Inflammatory macrophage (primary cell): ENCODE measurements around the gene GUCY1A1.
A peak's percentile ranks its signal among the peaks of the same experiment; 100 is the strongest.

Experiments
- DNase-seq, 2 donors: peaks; one replicate each; pipeline ENCODE4 v3.0.0-alpha.2; 2020 to 2022

GUCY1A1 gene

GRCh38 chr4:155660436-155660835 is 6.2 kb upstream of the GUCY1A1 start:
- no peak for DNase-seq

- no peak for DNase-seq
These were observed 1.6 kb upstream of the GUCY1A1 start for GRCh38 chr4:155665054-155665453.

GRCh38 chr4:155667222-155667567 is 547 bp downstream of the GUCY1A1 start:
- DNase-seq: peak in 1 of 2 donors; percentile 30

DNA sequence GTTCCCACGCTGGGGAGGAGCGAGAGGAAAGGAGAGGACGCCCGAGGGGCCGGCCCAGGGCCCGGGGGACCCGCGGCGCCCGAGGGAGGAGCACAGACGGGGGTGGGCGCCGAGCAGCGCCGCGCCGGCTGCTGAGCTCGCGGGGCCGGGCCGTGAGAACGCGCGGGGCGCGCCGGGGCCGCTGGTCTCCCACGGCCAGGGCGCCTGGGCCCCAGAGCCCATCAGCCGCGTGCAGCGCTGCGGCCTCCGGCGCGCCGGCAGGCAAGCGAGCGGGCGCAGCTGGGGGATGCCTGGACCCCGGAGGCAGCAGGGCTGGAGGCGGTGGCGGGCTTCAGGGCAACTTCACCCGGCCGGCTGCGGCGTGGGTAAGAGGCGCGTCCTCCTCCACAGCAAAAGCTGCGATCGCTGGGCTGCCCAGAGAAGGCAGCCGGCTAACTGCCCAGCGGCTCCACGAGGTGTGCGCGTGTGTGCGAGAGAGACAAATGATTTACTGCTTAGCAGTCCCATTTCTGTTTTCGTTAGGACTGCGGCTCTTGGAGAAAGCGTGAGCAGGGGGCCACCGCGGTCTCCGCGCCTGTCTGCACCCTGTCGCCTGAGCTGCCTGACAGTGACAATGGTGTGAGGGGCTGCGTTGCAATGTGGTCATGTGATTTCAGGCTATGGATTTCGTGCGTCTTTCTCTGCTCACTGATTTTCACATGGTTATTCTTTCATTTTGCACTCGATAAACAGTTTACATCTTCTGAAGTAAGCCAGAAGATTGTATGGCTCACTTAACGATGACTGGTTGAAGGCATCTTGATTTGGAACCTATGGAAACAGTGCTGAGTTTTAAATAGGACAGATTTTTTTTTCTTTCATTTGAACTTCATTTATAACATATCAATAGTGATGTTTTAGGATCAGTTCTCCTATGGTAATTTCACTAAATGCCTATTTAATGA is 1.2 kb downstream of the GUCY1A1 start:
- peak in 1 of 2 donors; percentile 43 for DNase-seq

DNA sequence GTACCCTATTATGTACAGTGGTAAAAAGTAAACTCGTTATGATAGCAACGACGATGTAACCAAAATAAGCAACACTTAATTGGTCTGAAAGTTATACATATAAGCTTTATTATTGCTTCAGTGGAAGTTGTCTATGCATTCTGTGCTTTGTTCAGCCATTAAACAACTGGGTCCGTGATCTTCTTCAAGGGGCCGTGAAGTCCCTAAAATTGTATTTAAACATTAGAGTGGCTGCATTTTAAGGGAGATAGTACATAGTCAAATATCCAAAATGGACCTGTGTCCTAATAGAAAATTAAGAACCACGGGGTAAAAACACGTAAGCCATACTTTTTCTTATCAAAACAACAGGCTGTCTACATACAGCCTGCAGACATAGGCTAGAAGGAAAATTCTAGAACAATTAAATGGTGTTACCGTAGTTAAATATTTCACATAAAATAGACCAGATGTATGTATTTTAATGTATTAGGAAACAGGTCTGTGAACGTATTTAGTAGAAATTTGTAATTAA is 2.1 kb downstream of the GUCY1A1 start:
- no peak for DNase-seq

GRCh38 chr4:155672342-155672741 is 5.7 kb downstream of the GUCY1A1 start:
- no peak for DNase-seq

DNA sequence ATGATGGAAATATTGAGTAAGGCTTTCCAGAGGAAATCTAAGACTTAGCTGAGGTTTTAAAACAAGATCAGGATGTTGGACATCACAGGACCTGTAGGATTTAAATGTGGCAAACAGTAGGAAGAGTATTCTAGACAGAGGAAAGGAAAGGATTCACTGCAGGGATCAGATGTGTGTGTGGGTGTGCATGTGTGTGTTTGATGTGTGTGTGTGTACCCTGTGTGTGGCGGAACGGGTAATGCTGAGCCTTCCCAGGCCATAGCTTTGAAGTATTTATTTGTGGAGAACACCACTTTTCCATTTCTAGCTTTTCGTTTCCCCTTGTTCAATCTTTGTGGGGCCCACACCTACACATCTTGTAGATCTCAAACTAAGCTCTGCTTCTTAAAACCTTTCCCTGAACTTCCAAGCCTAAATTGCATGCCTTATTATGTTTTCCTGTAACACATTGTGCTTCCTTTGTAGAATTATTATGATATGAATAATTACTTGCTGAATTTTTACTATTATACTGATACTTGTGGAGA is 6.9 kb downstream of the GUCY1A1 start:
- DNase-seq: no peak

DNA sequence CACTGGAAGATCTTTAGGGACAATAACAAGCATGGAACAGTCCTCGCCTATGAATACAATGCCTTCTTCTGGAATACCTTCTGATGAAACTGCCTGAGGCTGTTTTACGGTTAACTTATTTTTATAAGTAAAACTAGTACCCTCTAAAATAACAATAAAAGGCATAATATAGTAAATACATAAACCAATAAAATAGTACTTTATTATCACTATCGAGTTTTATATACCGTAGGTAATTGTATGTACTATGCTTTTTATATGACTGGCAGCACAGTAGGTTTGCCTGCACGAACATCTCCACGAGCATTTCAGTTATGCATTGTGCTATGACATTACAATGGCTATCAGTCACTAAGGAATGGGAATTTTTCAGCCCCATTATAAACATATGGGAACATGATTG is 8.0 kb downstream of the GUCY1A1 start:
- DNase-seq: no peak

DNA sequence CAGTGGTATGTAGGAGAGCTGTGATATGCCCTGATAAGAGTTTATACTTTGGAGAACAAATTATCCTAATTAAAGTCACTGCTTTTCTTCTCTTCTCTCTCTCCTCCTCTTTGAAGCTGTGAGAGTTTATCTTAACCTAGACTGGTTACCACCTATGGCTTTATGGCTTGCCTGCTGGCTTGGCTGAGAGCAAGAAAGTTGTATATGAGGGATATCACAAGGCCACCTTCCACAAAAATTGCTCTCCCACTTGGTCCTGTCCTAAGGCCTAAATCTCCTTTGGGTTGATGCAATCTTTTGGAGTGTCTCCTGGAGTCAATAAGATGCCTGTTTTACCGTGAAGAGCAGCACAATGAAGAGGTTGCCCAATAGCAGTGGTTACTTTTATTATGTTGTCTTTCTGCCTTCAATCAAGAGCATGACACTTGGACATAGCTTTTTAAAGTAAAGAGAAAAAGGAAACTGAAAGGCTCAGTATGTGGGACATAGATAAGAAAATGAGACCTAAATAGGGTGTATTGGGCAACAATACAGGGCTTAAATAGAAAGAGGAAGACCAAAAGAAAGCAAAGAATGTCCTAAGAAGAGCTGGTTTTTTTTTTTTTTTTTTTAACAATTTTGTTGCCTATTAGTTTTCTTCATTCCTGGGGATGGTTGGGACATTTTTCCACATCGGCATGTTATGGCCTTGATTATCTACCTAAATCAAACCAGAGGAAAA is 9.2 kb downstream of the GUCY1A1 start:
- DNase-seq: peak; percentile 48 to 84

GRCh38 chr4:155676430-155676825 is 9.8 kb downstream of the GUCY1A1 start:
- no peak for DNase-seq

GRCh38 chr4:155678011-155678410 is 11.4 kb downstream of the GUCY1A1 start:
- DNase-seq: no peak

DNA sequence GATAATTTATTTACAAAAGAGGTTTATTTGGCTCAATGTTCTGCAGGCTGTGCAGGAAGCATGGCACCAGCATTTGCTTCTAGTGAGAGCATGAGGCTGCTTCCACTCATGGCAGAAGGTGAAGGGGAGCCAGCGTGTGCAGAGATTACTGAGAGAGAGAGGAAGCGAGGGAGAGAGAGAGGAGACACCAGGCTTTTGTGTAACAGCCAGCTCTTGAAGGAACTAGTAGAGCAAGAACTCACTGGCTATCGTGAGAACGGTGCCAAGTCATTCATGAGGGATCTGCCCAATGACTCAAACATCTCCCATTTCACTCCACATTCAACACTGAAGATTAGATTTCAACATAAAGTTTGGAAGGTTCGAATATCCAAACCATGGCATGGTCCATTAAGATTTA is 12.7 kb downstream of the GUCY1A1 start:
- DNase-seq: peak; percentile 55 to 64

GRCh38 chr4:155681886-155682285 is 15.2 kb downstream of the GUCY1A1 start:
- no peak for DNase-seq

DNA sequence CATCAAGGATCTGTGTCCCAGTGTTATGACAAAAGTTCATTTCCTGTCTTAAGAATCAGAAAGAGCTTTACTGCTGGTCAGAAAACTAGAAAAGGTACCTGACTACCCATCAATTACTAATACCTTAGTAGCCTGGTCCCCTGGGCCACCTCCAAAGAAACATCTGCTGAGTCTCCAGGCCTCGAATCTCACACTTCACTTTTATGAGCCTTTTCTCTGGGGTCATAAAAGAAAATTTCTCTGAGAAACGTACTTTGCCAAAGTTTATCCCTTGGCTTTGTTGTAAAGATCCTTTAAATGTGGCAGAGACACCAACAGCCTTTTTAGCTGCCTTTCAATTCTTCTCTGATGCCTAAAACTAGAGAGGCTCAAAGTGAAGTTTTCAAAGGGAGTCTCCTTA is 17.8 kb downstream of the GUCY1A1 start:
- no peak for DNase-seq

DNA sequence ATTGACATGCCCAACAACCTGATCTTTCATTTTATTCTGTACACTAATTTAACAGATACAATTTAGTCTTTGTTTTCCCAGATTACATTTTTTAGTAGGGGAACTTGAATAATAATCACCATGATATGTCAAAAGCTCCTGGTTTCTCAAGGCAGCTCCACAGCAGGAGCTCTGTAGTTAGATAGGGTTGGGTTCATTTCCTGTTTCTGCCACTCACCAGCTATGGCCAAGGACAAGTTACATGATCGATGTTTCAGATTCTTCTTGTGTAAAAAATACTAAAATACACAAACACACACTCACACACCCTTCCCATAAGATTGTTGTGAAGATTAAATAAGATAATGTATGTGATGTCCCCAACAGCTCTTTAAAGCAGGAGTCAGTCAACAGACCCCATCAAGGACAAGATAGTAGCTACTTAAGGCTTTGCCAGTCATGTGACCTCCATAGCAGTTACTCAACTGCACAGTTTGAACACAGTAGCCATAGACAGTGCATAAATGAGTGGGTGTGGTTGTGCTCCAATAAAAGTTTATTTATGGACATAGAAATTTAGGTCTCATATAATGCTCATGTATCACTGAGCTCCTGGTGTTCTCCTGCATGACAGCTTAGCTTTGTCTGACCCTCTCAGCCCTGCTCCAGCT is 18.4 kb downstream of the GUCY1A1 start:
- DNase-seq: peak; percentile 14 to 37

DNA sequence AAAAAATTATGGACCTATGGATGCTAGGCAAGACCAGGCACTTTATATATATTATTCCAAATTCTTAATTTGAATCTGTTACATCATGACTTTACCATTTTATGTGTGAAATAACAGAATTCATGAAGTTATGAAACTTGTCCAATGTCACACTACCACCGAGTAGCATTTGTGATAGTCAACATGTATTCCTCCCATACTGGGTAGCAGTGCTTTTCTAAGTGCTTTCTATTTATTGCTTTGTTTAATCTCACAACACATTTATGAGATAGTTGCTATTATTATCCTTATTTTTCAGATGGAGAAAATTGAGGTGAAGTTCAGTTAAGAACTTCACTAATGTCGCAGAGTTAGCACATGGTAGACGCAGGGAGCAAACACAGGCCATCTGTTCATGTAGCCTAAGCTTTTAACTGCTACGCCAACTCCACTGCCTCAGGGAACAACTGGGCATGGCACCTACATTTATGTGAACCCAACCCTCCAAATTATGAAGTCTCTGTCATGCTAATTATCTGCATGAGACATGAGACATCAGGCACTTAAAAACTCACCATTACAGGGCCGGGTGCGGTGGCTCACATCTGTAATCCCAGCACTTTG is 20.8 kb downstream of the GUCY1A1 start:
- DNase-seq: no peak

DNA sequence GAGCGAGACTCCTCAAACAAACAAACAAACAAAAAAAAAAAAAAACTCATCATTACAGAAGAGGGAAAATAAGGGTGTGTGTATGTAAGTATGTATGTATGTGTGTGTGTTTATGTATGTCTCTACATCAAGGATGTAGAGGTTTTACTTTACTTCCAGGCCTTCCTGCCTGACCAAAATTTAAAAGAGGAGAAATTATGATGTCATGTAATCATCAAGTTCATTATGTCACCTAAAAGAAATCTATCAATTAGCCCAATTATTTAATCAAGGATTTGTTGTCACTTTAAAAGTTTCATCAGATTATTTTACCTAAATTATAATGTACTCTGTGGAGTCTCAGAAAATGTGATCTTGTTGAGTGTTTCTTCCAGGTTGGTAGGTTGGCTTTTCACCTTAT is 21.6 kb downstream of the GUCY1A1 start:
- no peak for DNase-seq

GRCh38 chr4:155688860-155689259 is 22.2 kb downstream of the GUCY1A1 start:
- DNase-seq: no peak

DNA sequence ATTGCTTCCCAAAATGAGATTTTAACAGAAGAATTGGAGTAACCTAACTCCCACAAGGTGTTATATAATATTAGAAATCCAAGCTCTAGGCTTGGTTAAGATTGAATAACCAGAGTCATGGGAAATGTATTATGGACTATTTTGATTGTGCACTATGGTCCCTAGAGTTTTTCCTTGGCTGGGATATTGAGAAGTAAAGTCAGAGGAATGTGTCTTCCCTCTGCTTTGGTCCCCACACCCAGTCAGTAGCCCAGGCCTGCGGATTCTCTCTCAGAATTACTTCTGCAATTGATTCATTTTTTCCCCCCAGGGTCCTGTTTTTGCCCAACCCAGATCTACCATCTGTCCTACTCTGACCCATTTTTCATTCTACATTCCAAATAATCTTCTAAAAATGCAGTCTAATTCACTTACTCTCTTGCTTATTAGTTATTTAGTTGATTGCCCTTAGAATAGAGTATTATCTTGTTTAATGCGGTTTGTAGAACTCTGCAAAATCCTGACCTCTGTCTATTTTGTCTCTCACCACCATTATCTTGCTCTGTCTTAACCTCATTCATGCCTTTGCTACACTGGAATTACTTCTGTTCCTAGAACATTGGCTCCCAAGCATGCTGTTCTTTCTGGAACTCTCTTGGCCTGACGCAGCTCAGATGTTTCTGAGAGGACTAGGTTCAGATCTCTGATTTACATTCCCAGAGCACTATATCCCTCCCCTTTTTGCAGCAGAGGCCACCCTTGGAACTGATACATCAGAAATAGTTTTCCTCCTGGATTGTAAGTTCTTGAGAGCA is 23.6 kb downstream of the GUCY1A1 start:
- no peak for DNase-seq

DNA sequence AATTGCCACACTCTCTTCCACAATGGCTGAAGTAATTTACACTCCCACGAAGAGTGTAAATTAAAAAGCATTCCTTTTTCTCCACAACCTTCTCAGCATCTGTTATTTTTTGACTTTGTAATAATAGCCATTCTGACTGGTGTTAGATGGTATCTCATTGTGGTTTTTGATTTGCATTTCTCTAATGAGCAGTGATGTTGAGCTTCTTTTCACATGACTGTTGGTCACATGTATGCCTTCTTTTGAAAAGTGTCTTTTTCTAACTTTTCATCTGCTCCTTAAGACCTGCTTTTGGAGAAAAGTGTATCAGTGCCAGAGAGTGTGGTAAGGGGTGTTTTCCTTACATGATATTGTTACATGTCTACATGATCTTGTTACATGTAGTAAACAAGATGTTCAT is 25.7 kb downstream of the GUCY1A1 start:
- no peak for DNase-seq

DNA sequence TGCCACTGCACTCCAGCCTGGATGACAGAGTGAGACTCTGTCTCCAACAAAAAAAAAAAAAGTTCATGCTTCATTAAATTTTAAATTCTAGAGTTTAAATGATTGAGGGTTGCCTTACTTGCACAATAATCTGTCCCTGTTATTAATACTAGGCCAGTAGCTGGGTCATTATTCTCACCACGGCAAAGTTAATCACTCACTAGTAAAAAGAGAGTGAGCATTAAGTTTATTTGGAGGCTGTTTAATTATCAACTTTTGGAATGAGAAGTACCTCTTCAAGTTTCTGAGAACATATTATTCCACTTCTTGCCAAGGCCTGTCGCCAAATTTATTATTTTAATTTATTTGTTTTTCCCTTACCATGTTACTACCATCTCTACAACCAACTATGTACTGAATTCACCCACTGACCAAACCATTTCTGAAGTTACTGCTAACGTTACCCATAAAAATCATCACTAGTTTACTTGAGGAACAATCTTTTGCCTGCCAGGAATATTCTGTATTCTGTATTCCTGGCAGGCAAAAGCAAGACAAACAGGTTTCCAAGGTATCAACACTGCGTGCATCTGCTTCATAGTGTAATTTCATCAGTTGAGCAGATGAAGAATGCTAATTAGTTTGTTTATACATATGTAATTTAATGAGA is 26.5 kb downstream of the GUCY1A1 start:
- no peak for DNase-seq
